ENCODE results near the gene CDC42BPG. TPM values are rescaled to one million over a fixed set of nuclear protein-coding genes. Genes with fewer than 3 reads are reported as not detected.
A peak's percentile ranks its signal among the peaks of the same experiment; 100 is the strongest.

CDC42BPG gene
- total and polyA plus RNA-seq, 2 of the 8 experiments (the other 6 are each of a cell fraction or from before 2014, with no cell fraction given), result 3.7 to 10.6 TPM

DNA sequence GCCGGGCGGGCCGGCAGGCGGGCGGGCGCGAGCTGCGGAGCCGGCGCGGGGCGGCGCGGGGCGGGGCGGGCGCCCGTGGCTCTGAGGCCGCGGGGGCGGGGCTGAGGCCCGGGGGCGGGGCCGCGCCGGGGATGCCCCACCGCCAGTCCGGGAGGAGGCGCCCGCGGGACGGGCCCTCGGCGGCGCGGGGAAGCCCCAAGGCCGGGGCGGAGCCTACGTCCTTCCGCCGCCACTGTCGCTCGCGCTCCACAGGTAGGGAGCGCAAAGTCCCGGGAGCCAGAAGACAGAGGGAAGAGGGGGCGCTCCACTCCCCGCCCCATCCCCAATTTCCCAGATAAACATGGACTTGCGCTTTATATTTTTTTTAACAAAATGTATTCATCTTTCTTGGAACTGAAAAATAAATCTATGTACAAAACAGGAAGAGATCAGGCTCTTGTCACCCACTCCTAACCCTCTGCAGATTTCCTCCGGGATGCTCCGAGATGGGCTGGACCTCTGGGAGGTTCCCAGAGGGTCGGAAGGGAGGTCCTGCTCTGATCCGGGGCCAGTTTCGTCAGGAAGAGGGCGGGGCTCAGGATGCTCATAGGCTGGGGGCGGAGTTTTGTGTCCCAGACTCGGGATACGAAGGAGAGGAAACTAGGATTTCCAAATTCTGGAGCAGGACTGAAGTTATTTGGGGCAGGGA lies 41.2 kb downstream of the CDC42BPG start, which contains the start of gene MAP4K2:
MAP4K2 (minus strand) TSS at position 57 of the 688 bp plus-strand sequence. CDS start 65 bp downstream, outside the sequence.
- Histone ChIP-seq H3K27ac (ENCODE audit: low read depth, low read length) (peak within 1 kb of the TSS; percentile 57; the same call in 1 of the 2 replicates), H3K14ac (ENCODE audit: insufficient read length) (no peak within 1 kb of the TSS), H3K27me3 (replicated peaks in 1 of 4; ENCODE audit: control insufficient read depth in 3 of 4, extremely low read depth in 1 of 4, insufficient read depth in 3 of 4, low read length in 3 of 4) (no peaks in the 10 kb centered on the region), H3K79me2 (ENCODE audit: control insufficient read depth in 1 of 2, insufficient read depth in 2 of 2, low read length in 2 of 2) (no peaks in the 10 kb centered on the region), H3K79me1 (ENCODE audit: low read depth, low read length) (no peaks in the 10 kb centered on the region; the same call in 1 of the 2 replicates), H2AK5ac (ENCODE audit: low read depth, low read length) (no peak within 1 kb of the TSS), H3K9ac (replicated peaks in 1 of 4; ENCODE audit: extremely low read depth in 1 of 4, low read depth in 3 of 4, low read length in 3 of 4) (peak within 1 kb of the TSS in 3 of 4 experiments; percentile 38 to 70 (median 47); a peak in 6 of 7 replicates), H2BK20ac (ENCODE audit: low read length) (no peak within 1 kb of the TSS), H3K4me1 (replicated peaks in 1 of 4; ENCODE audit: control insufficient read depth in 3 of 4, insufficient read depth in 4 of 4, low read length in 3 of 4) (peaks cover 0 to 14% (median 5%) of the 10 kb centered on the region in 4 experiments; a peak in 5 of 7 replicates), H3K56ac (replicated peaks; ENCODE audit: insufficient read length, low read depth, low read length) (no peak within 1 kb of the TSS), H3K23ac (ENCODE audit: insufficient read length) (no peak within 1 kb of the TSS), H2BK5ac (ENCODE audit: low read depth, low read length) (0 out of 2 replicates have a peak within 1 kb of the TSS, but pooled peaks have one; percentile 35), H2BK15ac (ENCODE audit: low read length) (no peak within 1 kb of the TSS), H3K4me2 (ENCODE audit: insufficient read depth in 1 of 2, low read depth in 2 of 2, low read length in 2 of 2) (peak within 1 kb of the TSS; percentile 79 to 90), H4K8ac (ENCODE audit: extremely low read depth, insufficient read depth, low read length) (peak within 1 kb of the TSS; percentile 86), H3K18ac (ENCODE audit: extremely low read depth, low read length) (peak within 1 kb of the TSS; percentile 24), H3K36me3 (ENCODE audit: control insufficient read depth in 2 of 4, insufficient read depth in 4 of 4, low read length in 3 of 4) (peaks cover 7 to 14% (median 11%) of the 10 kb centered on the region in 4 experiments; a peak in 6 of 8 replicates), H4K5ac (ENCODE audit: insufficient read length, low read depth, low read length) (peak within 1 kb of the TSS; percentile 40), H4K20me1 (replicated peaks in 1 of 2; ENCODE audit: control insufficient read depth in 1 of 2, insufficient read depth in 2 of 2, low read length in 2 of 2) (peaks cover 0 to 6% of the 10 kb centered on the region in 2 experiments), H3K4me3 (ENCODE audit: extremely low read depth in 1 of 4, insufficient read depth in 2 of 4, low read depth in 3 of 4, low read length in 4 of 4) (peak within 1 kb of the TSS; percentile 53 to 77 (median 66)), H3K23me2 (ENCODE audit: low read depth, low read length) (peaks cover 8% of the 10 kb centered on the region; the same call in 1 of the 2 replicates), H2BK120ac (replicated peaks; ENCODE audit: low read depth, low read length) (no peak within 1 kb of the TSS), H2AFZ (ENCODE audit: low read length) (no peak within 1 kb of the TSS), H2BK12ac (ENCODE audit: low read depth, low read length) (no peak within 1 kb of the TSS), H3K4ac (replicated peaks; ENCODE audit: insufficient read length, low read depth, low read length) (no peak within 1 kb of the TSS), H4K91ac (replicated peaks; ENCODE audit: insufficient read length, low read length) (no peak within 1 kb of the TSS), H3K9me3 (ENCODE audit: insufficient read depth in 2 of 2, low read depth in 1 of 2, low read length in 1 of 2) (no peaks in the 10 kb centered on the region)
- ChIA-PET POLR2A (ENCODE audit: partially characterized antibody) (interaction anchor here (0.7 to 2.2 kb wide), 11 partner anchors 8 to 312 kb away, joined by 3 to 6 read pairs (median 4); partner anchors contain the start of genes EHD1 and VPS51), CTCF (ENCODE audit: partially characterized antibody) (interaction anchor here (0.8 to 2.4 kb wide), 15 partner anchors 10 to 398 kb away, joined by 3 to 18 read pairs (median 4); no protein-coding TSS in a partner anchor)
- DNase-seq (ENCODE audit: low read depth in 1 of 2, low spot score in 2 of 2) (peak in 1 of 2 experiments; percentile 89), FAIRE-seq (peak; percentile 69)
- WGBS, 2 experiments (ENCODE audit: extremely low coverage in 1 of 2, insufficient coverage in 1 of 2, insufficient read length in 1 of 2, insufficient replicate concordance in 2 of 2, low coverage in 1 of 2, low lambda C conversion rate in 2 of 2, missing lambda C conversion rate in 1 of 2), result 2% methylated on average over 16 of the region's 58 CpGs; no CpG with 5 or more reads in 1 of the 2 experiments
- TF ChIP-seq TBP (IDR thresholded peaks at IDR 0.05; ENCODE audit: low read depth, low read length), result peak; percentile 50; the same call in 1 of the 2 replicates
- no peak for TF ChIP-seq YY1 (IDR thresholded peaks at IDR 0.05; ENCODE audit: low read depth, low read length)
- TF ChIP-seq HDAC6 (IDR thresholded peaks at IDR 0.05; ENCODE audit: low read depth, low read length), result no peak
- TF ChIP-seq HDAC2 (IDR thresholded peaks at IDR 0.05; ENCODE audit: borderline replicate concordance in 1 of 2, low read depth in 2 of 2, low read length in 2 of 2), result no peak
- TF ChIP-seq TAF1 (IDR thresholded peaks at IDR 0.05; ENCODE audit: low read depth, low read length), result peak; percentile 33; the same call in 1 of the 2 replicates
- TF ChIP-seq CTCF (IDR thresholded peaks at IDR 0.05; ENCODE audit: control extremely low read depth in 1 of 3, insufficient read depth in 1 of 3, low read depth in 1 of 3, low read length in 3 of 3), result peak in 2 of 3 experiments; percentile 8 to 20; a peak in 2 of 4 replicates
- TF ChIP-seq JUND (IDR thresholded peaks at IDR 0.05; ENCODE audit: low read length), result no peak
- TF ChIP-seq SIN3A (conservative IDR thresholded peaks at IDR 0.05 in 1 of 2, IDR thresholded peaks at IDR 0.05 in 1 of 2; ENCODE audit: low read depth in 1 of 2, low read length in 2 of 2), result peak in 1 of 2 experiments; percentile 78; a peak in 2 of 4 replicates
